Measurements from ENCODE around the gene LCN12.
A peak's percentile ranks its signal among the peaks of the same experiment; 100 is the strongest.

LCN12 gene

DNA sequence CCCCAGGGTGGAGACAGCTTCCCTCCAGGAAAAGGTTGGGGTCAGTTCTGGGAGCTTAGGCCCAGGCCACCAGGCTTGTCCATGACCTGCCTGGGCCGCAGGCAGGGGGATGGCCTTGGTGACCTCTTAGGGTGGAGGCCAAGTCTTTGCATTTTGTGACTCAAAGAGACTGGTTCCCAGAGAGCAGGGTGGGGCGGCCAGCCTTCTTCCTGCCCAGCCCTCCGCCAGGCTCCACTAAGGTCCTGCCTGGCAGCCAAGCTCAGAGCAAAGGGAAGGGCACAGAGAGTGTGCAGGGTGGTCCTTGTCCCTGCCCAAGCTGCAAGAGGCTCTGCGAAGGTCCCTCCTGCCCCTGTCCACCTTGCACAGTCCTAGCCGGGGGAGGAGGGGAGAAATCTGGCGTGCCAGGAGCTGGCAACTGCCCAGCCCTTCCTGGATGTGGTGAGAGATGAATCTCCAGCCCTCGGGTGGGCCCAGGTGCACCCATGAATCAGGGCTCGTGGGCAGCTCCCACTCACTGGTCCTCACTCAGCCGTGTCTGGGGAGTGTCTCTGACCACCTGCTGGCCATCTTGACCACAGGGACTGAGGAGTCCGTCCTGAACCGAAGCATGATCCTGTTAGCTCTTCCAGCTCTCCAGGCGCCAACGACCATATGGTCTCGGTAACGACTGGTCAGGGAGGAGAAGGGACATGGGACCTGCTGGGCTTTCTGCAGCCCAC lies 22.9 kb downstream of the LCN12 start:
- no peak for DNase-seq (ENCODE audit: low read depth)

DNA sequence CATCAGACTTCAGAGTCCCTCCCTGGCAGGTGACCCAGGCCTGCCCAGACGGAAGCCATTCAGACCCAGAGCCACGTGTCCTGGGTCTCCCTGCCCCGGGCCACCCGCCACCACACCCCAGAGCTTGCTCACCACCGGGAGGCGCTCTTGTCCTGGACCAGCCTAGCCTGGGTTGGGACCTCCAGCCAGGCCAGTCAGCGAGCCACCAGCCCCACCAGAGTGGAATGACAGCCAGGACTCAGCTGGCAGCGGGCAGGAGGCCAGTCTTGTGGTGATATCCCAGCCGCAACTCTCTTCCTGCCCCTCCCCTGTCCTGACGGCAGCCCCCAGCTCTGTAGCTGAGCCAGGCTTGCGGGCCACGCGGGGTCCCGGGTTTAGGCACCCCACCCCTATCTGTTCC lies 23.6 kb downstream of the LCN12 start:
- peak; percentile 38 for DNase-seq (ENCODE audit: low read depth)

DNA sequence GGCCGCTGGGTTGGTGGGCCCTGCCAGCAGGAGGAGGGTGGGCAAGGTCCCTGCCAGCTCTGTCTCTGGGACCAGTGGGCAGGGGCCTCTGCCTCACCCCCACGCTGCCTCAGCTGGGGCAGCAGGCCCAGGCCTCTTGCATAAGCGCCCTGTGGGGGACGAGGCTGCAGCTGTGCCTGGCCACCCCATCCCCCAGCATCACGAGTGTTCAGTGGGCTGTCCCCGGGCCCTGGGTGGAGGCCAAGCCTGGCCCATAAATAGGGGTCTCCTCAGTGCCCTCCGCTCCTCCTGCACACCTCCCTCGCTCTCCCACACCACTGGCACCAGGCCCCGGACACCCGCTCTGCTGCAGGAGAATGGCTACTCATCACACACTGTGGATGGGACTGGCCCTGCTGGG lies 25.1 kb downstream of the LCN12 start, which contains the start of gene PTGDS:
Gene PTGDS, plus strand, starts transcription at position 282 of the 400 bp plus-strand sequence. Its CDS starts 75 bp downstream, at position 357.
- no peak for DNase-seq (ENCODE audit: low read depth)

DNA sequence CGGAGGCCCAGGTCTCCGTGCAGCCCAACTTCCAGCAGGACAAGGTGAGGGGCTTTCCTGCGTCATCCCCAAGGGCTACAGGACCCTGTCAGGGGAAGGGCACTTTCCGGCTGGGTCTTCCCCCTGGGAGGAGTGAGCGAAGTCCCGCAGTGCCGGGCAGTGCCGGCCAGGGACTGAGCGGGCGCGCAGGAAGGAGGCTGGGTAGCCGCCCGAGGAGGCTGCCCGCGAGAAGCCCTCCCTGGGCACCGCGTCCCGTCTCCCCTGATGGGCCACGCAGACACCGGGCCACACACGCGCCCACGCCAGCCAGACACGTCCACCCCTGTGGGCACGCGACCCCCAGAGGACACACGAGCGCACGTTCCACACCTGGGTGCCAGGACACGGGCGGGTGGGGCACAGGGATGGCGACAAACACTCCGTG lies 25.6 kb downstream of the LCN12 start:
- no peak for DNase-seq (ENCODE audit: low read depth)

DNA sequence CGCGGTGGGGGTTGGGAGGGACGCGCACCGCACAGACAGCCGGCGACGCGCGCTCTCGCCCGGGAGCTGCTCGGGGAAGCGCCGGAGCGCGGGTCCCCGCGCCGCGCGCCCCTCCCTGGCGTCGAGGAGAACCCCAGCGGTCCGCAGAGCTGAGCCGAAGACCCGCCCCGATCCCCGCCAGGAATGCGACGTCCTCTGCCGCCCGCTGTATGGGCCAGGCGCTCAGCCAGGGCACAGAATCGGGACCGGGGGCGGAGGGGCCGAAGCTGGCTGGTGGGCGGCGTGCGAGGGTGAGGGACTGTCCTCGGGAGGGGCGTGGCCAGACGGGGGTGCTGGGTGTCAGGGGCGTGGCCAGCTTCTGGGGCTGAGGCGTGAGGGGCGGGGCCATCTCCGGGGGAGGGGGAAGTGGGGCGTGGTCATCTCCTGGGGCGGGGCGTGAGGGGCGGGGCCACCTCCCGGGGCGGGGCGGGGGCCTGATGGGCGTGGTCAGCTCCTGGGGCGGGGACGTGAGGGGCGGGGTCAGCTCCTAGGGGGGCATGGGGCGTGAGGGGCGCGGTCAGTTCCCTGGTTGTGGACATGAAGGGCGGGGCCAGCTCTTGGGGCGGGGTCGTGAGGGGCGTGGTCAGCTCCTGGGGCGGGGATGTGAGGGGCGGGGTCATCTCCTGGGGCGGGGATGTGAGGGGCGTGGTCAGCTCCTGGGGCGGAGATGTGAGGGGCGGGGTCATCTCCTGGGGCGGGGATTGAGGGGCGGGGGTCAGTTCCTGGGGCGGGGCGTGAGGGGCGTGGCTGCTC lies 26.2 kb downstream of the LCN12 start:
- peak; percentile 60 for DNase-seq (ENCODE audit: low read depth)

DNA sequence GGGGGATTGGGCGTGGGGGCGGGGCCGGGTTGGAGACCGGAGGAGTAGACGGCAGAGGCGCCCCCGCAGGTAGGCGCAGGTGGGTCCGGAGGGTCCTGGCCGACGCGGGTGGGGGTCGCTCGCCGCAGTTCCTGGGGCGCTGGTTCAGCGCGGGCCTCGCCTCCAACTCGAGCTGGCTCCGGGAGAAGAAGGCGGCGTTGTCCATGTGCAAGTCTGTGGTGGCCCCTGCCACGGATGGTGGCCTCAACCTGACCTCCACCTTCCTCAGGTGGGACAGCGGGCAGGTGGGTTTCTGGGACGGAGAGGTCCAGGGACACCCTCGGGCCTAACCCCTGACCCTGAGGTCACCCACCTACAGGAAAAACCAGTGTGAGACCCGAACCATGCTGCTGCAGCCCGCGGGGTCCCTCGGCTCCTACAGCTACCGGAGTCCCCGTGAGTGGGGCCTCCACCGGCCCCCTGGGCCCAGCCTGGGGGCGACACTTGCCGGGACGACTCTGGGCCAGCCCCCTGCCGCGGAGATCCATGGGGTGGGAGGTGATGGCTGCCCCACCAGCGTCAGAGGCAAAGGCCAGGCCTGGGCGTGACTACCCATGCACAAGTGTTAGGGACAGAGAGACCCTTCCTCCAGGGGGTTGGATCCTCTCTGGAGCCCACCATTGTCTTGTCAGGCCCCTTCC lies 26.9 kb downstream of the LCN12 start:
- DNase-seq (ENCODE audit: low read depth) = no peak

DNA sequence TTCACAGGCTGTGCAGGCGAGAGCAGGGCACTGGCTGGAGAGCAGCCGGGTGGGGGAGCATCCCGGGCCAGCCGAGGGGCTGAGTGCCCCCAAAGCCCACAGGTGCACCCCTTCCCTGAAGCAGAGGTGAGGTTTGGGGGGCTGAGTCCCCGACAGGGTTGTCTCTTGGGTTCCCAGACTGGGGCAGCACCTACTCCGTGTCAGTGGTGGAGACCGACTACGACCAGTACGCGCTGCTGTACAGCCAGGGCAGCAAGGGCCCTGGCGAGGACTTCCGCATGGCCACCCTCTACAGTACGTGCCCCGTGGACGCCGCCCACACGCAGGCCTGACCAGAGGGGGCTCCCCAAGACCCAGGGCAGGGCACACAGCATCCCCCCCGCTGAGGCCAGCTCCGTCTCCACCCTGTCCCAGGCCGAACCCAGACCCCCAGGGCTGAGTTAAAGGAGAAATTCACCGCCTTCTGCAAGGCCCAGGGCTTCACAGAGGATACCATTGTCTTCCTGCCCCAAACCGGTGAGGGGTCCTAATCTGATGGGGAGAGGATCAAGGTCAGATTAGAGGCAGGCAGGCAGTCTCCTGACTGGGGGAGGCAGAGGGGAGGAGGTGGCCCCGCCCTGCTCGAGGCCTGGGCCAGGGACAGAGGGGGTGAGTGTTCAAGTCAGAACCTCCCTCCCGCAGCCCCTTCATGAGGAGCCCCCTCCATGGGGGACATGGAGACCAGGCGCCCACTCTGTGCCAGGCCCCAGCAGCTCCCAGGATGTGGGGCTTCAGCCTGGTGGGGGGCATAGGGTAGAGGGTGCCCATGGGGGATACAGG lies 27.9 kb downstream of the LCN12 start:
- no peak for DNase-seq (ENCODE audit: low read depth)

DNA sequence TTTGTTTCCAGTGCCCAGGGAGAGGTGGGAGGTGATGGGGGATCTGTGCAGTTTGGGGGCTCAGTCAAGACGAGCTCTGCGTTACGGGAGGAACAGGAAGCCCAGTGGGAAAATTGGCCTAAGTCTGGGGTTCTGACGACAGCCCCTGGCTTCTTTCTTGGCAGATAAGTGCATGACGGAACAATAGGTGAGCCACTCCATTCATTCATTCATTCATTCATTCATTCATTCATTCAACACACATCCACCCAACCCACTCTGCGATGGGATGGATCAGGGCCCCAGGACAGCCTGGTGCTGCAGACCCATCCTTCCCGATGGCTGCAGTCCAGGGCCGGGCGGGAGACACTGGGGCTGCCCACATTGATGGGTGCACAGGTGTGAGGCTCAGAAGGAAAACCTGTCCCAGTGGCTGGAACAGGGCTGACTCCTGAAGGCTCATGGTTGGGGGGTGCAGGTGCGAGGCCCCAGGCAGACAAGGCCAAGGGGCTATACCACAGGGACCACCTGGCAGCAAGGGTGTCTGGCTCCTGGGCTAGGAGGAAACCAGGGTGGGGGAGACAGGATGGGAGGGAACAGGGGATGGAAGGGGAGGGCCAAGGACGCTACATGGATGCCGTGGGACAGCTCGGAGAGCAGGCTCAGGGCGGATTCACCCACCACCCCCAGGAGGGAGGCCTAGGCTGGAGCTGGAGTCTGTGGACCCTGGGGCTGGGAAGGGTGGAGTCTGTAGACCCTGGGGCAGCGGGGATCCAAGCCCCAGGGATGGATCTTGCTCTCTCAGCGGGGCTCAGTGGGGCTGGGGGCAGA lies 28.8 kb downstream of the LCN12 start:
- DNase-seq (ENCODE audit: low read depth) = no peak

DNA sequence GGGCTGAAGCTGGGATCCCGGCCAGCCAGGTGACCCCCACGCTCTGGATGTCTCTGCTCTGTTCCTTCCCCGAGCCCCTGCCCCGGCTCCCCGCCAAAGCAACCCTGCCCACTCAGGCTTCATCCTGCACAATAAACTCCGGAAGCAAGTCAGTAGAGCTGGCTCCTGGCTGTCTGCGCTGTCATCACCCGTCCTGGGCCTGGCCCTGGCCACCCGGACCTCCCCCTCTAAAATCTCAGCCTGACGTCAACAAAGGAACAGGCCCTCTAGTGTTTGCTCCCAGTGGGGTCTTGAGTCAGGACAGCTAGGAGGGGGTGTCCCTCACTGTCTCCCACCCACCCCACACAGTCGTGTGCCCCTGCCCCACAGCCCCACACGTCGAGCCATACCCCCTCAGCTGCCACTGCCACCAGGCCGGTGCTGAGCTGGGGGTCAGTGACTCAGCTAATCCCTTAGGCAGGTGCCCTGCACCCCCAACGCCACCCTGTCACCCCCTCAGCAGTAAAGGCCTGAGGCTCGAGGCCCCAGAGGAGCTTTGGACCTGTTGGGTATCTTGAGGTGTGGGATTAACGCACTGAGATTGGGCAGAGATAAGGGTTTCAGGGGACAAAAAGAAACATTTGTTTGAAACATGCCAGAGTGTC lies 29.6 kb downstream of the LCN12 start:
- DNase-seq (ENCODE audit: low read depth) = no peak

DNA sequence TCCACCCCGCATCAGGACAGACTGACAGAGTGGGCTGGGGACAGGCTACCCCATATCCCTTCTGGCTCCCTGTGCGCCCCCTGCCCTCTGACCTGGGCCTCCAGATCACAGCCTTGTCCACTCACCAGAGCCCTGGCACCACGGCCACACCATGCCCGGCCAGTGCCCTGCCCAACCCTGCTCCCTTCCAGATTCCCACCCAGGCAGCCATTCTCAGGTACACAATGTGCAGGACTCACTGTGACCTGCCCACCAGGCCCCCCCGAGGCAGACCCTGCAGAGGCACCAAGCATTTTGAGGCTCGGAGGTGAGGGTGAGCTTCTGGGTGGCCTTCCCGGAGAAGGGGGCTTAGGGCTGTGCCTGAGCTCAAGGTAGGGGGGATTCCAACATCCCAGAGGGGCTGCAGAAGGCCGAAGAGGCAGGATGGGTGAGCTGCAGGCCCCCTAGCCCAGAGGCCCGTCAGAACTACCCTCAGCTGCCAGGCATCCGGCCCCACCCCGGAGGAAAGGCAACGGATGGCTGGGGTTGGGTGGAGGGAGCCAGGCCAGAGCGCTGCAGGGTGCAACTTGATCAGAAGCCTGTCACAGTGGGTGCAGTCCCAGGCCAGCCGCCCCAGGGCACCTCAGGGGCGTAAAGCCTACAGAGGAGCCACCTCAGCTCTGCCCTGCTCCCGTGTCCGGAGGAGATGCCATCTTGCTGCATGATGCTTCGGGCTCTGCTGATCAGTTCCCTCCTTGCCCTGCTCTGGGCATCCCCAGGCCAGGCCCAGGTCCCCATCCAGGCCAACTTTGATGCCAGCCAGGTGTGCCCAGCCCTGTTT lies 30.4 kb downstream of the LCN12 start, which contains the start of gene LCNL1:
Gene LCNL1, plus strand, starts transcription at position 762 of the 820 bp plus-strand sequence. CDS start 594 bp downstream, outside the sequence.
- no peak for DNase-seq (ENCODE audit: low read depth)

DNA sequence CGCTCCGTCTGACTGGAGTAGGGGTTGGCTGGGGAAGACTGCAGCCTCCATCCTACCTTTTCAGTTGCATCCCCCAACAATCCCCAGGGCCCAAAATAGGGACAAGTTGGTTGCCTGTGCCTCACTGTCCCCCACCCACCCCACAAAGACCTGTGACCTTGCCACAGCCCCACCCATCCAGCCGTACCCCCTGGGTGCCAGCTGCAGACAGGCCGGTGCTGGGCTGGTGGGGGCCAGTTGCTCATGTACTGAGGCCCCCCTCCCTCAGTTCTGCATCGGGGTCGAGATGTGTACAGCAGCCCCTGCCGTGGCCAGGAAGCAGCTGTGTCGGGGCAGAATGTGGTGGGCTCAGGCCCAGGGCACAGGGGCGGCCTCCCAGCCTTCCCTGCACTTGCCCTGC lies 31.1 kb downstream of the LCN12 start:
- DNase-seq (ENCODE audit: low read depth) = no peak

DNA sequence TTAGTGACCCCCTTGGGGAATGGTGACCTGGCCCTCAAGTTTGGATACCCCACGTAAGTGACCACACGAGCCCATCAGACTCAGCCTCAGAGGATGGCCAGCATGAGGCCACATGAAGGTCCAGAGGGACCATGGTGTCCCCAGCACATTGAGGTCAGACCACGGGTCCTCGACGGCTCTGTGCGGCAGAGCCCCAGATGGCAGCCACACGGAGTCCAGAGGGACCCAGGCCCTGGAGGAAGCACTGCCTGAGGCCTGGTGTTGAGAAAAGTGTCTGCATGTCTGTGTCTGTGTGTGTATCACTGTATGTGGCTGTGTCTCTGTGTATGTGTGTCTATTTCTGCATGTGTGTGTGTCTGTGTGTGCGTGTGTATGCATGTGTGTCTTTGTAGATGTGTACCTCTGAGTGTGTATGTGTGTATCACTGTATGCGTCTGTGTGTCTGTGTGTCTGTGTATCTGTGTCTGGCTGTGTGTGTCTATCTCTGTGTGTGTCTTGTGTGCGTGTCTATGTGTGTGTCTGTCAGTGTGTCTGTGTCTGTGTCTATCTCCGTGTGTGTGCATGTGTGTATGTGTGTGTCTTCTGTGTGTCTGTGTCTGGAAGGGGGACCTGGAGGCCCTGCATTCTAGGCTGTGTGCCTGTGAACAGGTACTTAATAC lies 31.7 kb downstream of the LCN12 start:
- no peak for DNase-seq (ENCODE audit: low read depth)

DNA sequence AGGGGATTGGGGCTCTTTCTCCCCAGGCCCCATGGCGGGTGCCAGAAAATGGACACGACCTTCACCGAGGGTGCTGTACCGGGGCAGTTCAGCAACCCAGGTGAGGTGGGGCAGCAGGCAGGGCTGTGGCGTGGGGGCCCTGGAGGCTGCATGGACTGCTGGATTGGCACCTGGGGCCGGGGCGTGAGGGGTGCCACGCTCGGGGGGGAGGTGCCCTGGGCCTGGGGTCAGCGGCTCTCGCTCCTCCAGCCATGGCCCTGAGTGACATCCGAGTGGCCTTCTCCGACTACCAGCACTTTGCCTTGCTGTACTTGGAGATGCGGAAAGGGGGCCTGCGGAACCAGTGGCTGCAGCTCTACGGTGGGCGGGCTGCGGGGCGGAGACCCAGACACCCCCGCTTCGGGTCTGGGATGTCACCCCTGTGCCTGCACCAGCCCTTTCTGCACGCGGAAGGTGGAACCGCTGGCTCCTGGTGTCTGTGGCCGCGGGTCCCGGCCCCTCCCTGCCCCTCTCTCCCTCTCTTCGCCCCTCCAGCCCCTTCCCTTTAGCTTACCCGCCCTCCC lies 32.5 kb downstream of the LCN12 start:
- no peak for DNase-seq (ENCODE audit: low read depth)

DNA sequence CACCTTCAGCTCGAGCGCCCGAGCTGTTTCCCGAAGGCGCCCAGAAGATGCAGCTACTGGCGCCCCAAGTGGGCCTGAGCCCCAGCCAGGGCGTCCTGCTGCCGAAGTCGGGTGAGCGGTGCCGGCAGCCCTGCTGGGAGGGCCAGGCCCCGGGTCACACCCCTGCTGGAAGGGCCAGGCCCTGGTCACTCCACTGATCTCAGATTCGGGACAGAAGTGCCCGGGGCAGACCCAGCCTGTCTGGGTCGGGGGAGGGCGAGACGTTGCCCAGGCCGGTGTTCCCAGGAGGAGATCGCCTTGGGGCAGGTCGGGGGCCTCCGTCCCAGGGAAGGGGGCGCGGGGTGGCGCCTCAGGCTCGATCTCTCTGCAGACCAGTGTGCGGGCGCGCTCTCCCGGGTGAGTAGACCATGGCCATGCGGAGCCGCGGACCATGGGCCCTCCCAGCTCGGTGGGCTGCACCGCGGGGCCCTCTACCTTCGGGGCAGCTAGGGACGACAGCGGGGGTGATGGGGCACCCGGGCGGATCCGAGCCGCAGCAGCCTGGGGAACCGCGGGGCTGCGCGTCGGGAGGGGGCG lies 33.0 kb downstream of the LCN12 start:
- no peak for DNase-seq (ENCODE audit: low read depth)

DNA sequence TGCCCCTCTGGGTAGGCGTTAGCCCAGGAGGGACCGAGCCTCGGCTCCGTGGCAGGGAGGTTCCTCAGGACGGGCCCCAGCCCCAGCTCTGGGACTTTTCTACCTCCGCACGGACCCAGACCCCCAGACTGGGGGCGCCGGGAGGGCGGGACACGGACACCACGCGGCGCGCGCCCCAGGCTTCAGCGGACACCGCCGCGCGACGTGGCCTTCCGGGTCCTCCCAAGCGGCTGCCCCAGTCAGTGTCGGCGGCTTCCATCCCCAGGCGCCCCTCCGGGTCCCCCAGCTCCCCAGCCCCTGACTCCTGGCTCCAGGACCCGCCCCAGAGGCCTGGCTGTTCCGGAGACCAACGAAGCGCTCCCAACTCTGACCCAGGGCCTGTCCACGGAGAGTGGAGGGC lies 33.8 kb downstream of the LCN12 start:
- DNase-seq (ENCODE audit: low read depth) = no peak

DNA sequence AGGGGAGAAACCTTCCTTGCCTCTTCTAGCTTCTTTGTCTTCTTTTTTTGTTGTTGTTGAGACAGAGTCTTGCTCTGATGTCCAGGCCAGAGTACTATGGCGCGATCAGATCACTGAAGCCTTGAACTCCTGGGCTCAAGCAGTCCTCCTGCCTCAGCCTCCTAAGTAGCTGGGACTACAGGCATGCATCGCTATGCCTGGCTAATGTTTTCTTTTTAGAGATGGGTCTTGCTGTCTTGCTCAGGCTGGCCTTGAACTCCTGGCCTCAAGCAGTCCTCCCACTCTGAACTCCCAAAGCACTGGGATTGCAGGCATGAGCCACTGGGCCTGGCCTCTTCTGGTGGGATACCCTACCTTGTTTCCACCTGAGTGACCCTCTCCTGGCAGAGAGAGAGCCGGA lies 36.8 kb downstream of the LCN12 start:
- no peak for DNase-seq (ENCODE audit: low read depth)

DNA sequence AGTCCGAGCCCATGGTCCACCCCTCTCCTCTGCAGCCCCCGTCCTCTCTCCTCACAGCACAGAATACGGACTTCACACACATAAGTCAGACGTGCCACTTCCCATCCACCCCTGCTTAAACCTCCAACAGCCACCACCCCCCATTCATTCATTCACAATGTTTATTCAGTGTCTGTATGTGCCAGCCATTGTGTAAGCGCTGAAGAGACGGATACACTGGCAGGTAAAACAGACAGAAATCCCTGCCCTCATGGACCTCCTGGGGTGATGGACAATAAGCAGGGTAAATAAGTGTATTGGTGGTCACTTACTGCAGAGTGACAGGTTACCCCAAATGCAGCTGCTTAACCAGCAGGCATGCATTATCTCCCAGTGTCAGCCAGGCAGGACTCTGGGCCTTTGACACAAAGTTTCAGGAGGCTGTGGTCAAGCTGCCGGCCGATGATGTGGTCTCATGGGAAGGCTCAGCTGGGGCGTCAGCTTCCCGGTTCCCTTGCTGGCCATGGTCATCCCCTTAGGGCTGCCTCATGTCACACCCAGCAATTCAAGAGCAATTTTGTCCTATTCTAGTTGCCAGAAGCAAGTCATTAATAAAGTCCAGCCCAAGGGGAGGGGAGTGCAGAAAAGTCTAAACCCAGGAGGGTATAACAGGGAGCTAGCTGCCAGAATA lies 38.3 kb downstream of the LCN12 start:
- DNase-seq (ENCODE audit: low read depth) = no peak
